RPMI7951 (cell line): ENCODE data around the gene TBC1D8. TPM values are rescaled to one million over a fixed set of nuclear protein-coding genes. Genes with fewer than 3 reads are reported as not detected.

ENCODE experiments used
- total RNA-seq: library from RNA; depleted of rRNA; stranded (reverse); fragments of >200 nt; shearing (Covaris generic); gene quantifications from 2 replicates; pipeline ENCODE4 v1.2.3, GENCODE V29; 2014; rRNA removed

The TBC1D8 gene
- total RNA-seq, 1 experiment from 2014 or later = 14.5 TPM

Other genes with a start within 250 kb of the TBC1D8 start
- gene RPL31, start 149.1 kb downstream of the TBC1D8 start, total RNA-seq = 1,686 and 1,803 TPM in 2 replicates
- 45.4 and 50.7 TPM in 2 replicates for gene CNOT11, start 101.5 kb upstream of the TBC1D8 start, total RNA-seq
- gene RNF149, start 157.3 kb upstream of the TBC1D8 start, total RNA-seq = 30.3 and 40.6 TPM in 2 replicates
- 0.36 and 0.59 TPM in 2 replicates for gene CREG2, start 236.1 kb upstream of the TBC1D8 start, total RNA-seq